ENCODE measurements around the gene TAOK1. TPM values are rescaled to one million over a fixed set of nuclear protein-coding genes. Genes with fewer than 3 reads are reported as not detected.

Gene TAOK1
- total RNA-seq, 2 donors from 2014 or later = 21.0 to 34.9 TPM

- H3K27me3 ChIP-seq = no peaks in the 10 kb centered on the region
- WGBS, 2 donors = 95 to 97% methylated on average over 1 of the region's 1 CpG
- H3K36me3 ChIP-seq (replicated peaks in 1 of 2; ENCODE audit: insufficient read depth in 1 of 2, low read depth in 2 of 2) = peaks cover 4 to 9% of the 10 kb centered on the region in 2 donors
- H3K4me1 ChIP-seq = peaks cover 7% of the 10 kb centered on the region
- intact Hi-C loops (cut with DNase I) = no loop called here
- ATAC-seq (no peak), DNase-seq (no peak)
- H3K9me3 ChIP-seq = no peaks in the 10 kb centered on the region
- H3K27ac ChIP-seq = no peak overlapping the region
- no peak overlapping the region for H3K4me3 ChIP-seq
- TF ChIP-seq POLR2A (IDR thresholded peaks at IDR 0.05) (no peak), CTCF (IDR thresholded peaks at IDR 0.05) (no peak)
These were observed 156.7 kb downstream of the TAOK1 start for GRCh38 chr17:29546830-29547229.

GRCh38 chr17:29549177-29549923 lies 159.2 kb downstream of the TAOK1 start:
- peak; percentile 34 for ATAC-seq
- 26 to 30% methylated on average over 5 of the region's 5 CpGs for WGBS, 2 donors
- TF ChIP-seq CTCF (IDR thresholded peaks at IDR 0.05) (no peak), POLR2A (IDR thresholded peaks at IDR 0.05) (no peak)

GRCh38 chr17:29555840-29556239 lies 165.7 kb downstream of the TAOK1 start:
- peak; percentile 52 to 78 (median 69) for DNase-seq
- Histone ChIP-seq H3K4me1 (peaks cover 27% of the 10 kb centered on the region), H3K9me3 (no peaks in the 10 kb centered on the region), H3K36me3 (replicated peaks in 1 of 2; ENCODE audit: insufficient read depth in 1 of 2, low read depth in 2 of 2) (no peaks in the 10 kb centered on the region), H3K27me3 (no peaks in the 10 kb centered on the region), H3K4me3 (no peak overlapping the region), H3K27ac (peak overlapping the region; percentile 4 to 57 (median 26))
- TF ChIP-seq CTCF (IDR thresholded peaks at IDR 0.05) (no peak), POLR2A (IDR thresholded peaks at IDR 0.05) (no peak)
- WGBS, 2 donors = 10 to 18% methylated on average over 3 of the region's 3 CpGs
- peak; percentile 93 for ATAC-seq
- intact Hi-C loops (cut with DNase I) = no loop called here

More at GRCh38 chr17:29549177-29549923, 159.2 kb downstream of the TAOK1 start:
- no peaks in the 10 kb centered on the region for H3K9me3 ChIP-seq
- H3K27ac ChIP-seq = no peak overlapping the region
- H3K36me3 ChIP-seq (replicated peaks in 1 of 2; ENCODE audit: insufficient read depth in 1 of 2, low read depth in 2 of 2) = no peaks in the 10 kb centered on the region
- no peak overlapping the region for H3K4me3 ChIP-seq
- H3K4me1 ChIP-seq = peaks cover 7% of the 10 kb centered on the region
- no peak for DNase-seq
- intact Hi-C loops (cut with DNase I) = no loop called here
- no peaks in the 10 kb centered on the region for H3K27me3 ChIP-seq

- Histone ChIP-seq H3K27ac (no peak overlapping the region), H3K4me1 (peaks cover 27% of the 10 kb centered on the region), H3K27me3 (no peaks in the 10 kb centered on the region), H3K4me3 (no peak overlapping the region), H3K36me3 (replicated peaks in 1 of 2; ENCODE audit: insufficient read depth in 1 of 2, low read depth in 2 of 2) (no peaks in the 10 kb centered on the region), H3K9me3 (no peaks in the 10 kb centered on the region)
- no peak for ATAC-seq
- TF ChIP-seq CTCF (IDR thresholded peaks at IDR 0.05) (no peak), POLR2A (IDR thresholded peaks at IDR 0.05) (no peak)
- intact Hi-C loops (cut with DNase I) = no loop called here
- WGBS, 2 donors = 87 to 92% methylated on average over 1 of the region's 1 CpG
- DNase-seq = no peak
These were observed 167.0 kb downstream of the TAOK1 start for GRCh38 chr17:29557085-29557738.
